GM23248 (cell line): ENCODE data around the gene VPS35L.

Experiments used
- EZH2 ChIP-seq: fragments of 200-600 bp; sonication (generic); IDR thresholded peaks from 2 replicates; pipeline ENCODE4 v1.6.1; 2018; ENCODE audit warnings: antibody characterized with exemption, mild to moderate bottlenecking; ENCODE audit not compliant: insufficient read depth, poor library complexity, severe bottlenecking
- EZH2phosphoT487 ChIP-seq: fragments of 200-600 bp; sonication (generic); IDR thresholded peaks from 2 replicates; pipeline ENCODE4 v1.6.1; 2018; ENCODE audit warnings: antibody characterized with exemption, moderate library complexity, mild to moderate bottlenecking, low read depth; ENCODE audit not compliant: insufficient read depth

DNA sequence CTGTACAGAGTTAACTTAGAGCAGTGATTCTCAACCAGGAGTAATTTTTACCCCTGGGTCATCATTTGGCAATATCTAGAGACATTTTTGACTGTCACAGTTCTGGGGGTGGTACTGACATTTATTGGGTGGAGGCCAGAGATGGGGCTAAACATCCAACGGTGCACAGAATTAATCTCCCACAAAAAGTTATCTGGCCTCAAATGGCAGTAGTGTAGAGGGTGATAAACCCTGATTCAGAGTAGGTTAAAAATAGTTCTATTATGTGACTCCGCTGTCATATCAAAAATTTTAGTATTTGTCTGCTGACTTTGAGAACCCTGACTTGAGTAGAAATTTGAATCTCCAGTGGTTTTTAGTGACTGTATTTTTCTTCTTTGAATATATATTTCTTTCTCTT is 19.1 kb downstream of the VPS35L start:
- no peak for TF ChIP-seq EZH2
- TF ChIP-seq EZH2phosphoT487: no peak
